Brain pericyte (primary cell): ENCODE measurements around the gene RALY.

ENCODE experiments used
- DNase-seq: peaks from one replicate; pipeline ENCODE4 v3.0.0-alpha.2; 2012; ENCODE audit warnings: low read depth, low spot score

RALY gene

GRCh38 chr20:33986560-33987216 is 7.0 kb upstream of the RALY start:
- DNase-seq = no peak

GRCh38 chr20:33990075-33990474 is 3.6 kb upstream of the RALY start:
- DNase-seq = no peak

- DNase-seq = no peak
These were observed 2.2 kb upstream of the RALY start for GRCh38 chr20:33991502-33991901.

GRCh38 chr20:33992145-33992922 is 1.4 kb upstream of the RALY start:
- no peak for DNase-seq

- peak; percentile 99 for DNase-seq
These were observed 662 bp upstream of the RALY start for GRCh38 chr20:33992923-33993575.

GRCh38 chr20:33994222-33994913 is 657 bp downstream of the RALY start:
- DNase-seq = no peak

- no peak for DNase-seq
These were observed 1.5 kb downstream of the RALY start for GRCh38 chr20:33995053-33995831.

- no peak for DNase-seq
These were observed 5.4 kb downstream of the RALY start for GRCh38 chr20:33999025-33999649.

GRCh38 chr20:34001378-34001777 is 7.7 kb downstream of the RALY start:
- no peak for DNase-seq

- DNase-seq = no peak
These were observed 10.5 kb downstream of the RALY start for GRCh38 chr20:34004227-34004626.

GRCh38 chr20:34004790-34005457 is 11.2 kb downstream of the RALY start:
- DNase-seq = no peak

GRCh38 chr20:34006619-34007018 is 12.9 kb downstream of the RALY start:
- no peak for DNase-seq

GRCh38 chr20:34008477-34008876 is 14.8 kb downstream of the RALY start:
- no peak for DNase-seq

- DNase-seq = no peak
These were observed 16.8 kb downstream of the RALY start for GRCh38 chr20:34010405-34010931.

- no peak for DNase-seq
These were observed 17.6 kb downstream of the RALY start for GRCh38 chr20:34011275-34011674.

- DNase-seq = no peak
These were observed 18.6 kb downstream of the RALY start for GRCh38 chr20:34012330-34012729.

GRCh38 chr20:34012735-34013134 is 19.0 kb downstream of the RALY start:
- DNase-seq = no peak

- no peak for DNase-seq
These were observed 19.8 kb downstream of the RALY start for GRCh38 chr20:34013554-34013953.

GRCh38 chr20:34014878-34015277 is 21.2 kb downstream of the RALY start:
- no peak for DNase-seq
